Right atrium auricular region (tissue), 2 donors: ENCODE data around the gene SIRT7. TPM values are rescaled to one million over a fixed set of nuclear protein-coding genes. Genes with fewer than 3 reads are reported as not detected.

Source experiments
- DNase-seq: peaks from one replicate; pipeline ENCODE4 v3.0.0-alpha.2; 2019; ENCODE audit warnings: low spot score
- H3K27ac ChIP-seq, 2 donors: fragments of 200-600 bp; sonication (generic); 1 replicate in 1 of 2; 2 replicates in 1 of 2; pipeline ENCODE4 v1.5.1; 2016 to 2019
- H3K27me3 ChIP-seq, 2 donors: fragments of 200-600 bp; sonication (generic); one replicate each; pipeline versions ENCODE4 v1.5.1 to v1.6.0; 2017 to 2019
- H3K36me3 ChIP-seq: fragments of 200-600 bp; sonication (generic); one replicate; pipeline ENCODE4 v1.5.1; 2016
- H3K4me1 ChIP-seq, 2 donors: fragments of 200-600 bp; sonication (generic); one replicate each; pipeline versions ENCODE4 v1.5.1 to v1.6.0; 2017 to 2019
- H3K4me3 ChIP-seq, 2 donors: fragments of 200-600 bp; sonication (generic); 1 replicate in 1 of 2; 2 replicates in 1 of 2; pipeline ENCODE4 v1.5.1; 2017 to 2019; ENCODE audit warnings: mild to moderate bottlenecking in 1 of 2, moderate library complexity in 1 of 2
- H3K9me3 ChIP-seq, 2 donors: fragments of 200-600 bp; sonication (generic); one replicate each; pipeline ENCODE4 v1.5.1; 2019
- CTCF ChIP-seq, 2 donors: fragments of 200-600 bp; sonication (generic); IDR thresholded peaks; one replicate each; pipeline ENCODE4 v1.5.1; 2019; ENCODE audit warnings: antibody characterized with exemption in 2 of 2
- total RNA-seq, 2 donors: library from RNA; depleted of rRNA; stranded (reverse); fragments of >200 nt; gene quantifications; one replicate each; pipeline ENCODE4 v1.1.0, GENCODE V29; 2016

Gene SIRT7
- total RNA-seq, 2 donors from 2014 or later: 2.8 to 4.9 TPM

GRCh38 chr17:81914103-81914850, 3.7 kb downstream of the SIRT7 start:
- Histone ChIP-seq H3K4me1 (peaks cover 0 to 40% of the 10 kb centered on the region in 2 donors), H3K4me3 (no peak overlapping the region), H3K36me3 (peaks cover 27% of the 10 kb centered on the region), H3K9me3 (no peaks in the 10 kb centered on the region), H3K27ac (no peak overlapping the region), H3K27me3 (no peaks in the 10 kb centered on the region)
- TF ChIP-seq CTCF (IDR thresholded peaks at IDR 0.05): no peak
- no peak for DNase-seq

DNA sequence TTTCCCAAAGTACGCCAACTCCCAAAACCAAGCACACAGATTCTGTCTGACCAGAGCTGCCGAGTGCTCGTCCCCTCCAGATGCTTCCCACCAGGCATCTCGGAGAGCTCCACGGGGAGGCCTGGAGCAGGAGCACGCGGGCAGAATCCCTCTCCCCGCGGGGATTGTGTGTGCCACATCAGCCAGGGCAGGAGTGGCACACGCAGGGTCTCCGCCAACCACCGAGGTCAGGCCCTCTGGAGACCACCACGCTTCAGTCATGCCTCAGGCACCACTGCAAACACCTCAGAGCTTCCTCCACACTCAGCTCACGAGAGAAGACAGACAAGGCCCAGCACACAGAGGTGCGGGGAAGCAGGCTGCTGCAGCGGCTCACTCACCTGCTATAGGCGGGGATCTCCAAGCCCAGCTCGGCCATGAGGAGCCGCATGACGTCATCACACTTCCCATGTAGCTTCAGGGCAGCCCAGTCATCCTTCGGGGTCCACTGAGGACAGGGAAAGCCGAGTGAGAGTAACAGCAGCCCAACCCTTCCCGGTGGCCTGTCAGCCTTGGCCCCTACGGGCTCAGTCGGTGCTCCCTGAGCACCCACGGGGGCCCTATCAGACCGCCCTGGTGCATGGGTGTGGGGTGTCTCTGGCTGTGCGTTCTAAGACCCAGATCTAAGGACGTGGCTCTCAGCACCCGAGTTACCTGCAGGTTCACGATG, 4.4 kb downstream of the SIRT7 start:
- H3K4me1 ChIP-seq: peaks cover 0 to 33% of the 10 kb centered on the region in 2 donors
- TF ChIP-seq CTCF (IDR thresholded peaks at IDR 0.05): no peak
- no peaks in the 10 kb centered on the region for H3K27me3 ChIP-seq
- DNase-seq: no peak
- no peak overlapping the region for H3K4me3 ChIP-seq
- no peak overlapping the region for H3K27ac ChIP-seq
- H3K36me3 ChIP-seq: peaks cover 27% of the 10 kb centered on the region
- no peaks in the 10 kb centered on the region for H3K9me3 ChIP-seq

GRCh38 chr17:81912441-81913309, 5.3 kb downstream of the SIRT7 start:
- H3K27me3 ChIP-seq: no peaks in the 10 kb centered on the region
- H3K36me3 ChIP-seq: peaks cover 27% of the 10 kb centered on the region
- no peak for TF ChIP-seq CTCF (IDR thresholded peaks at IDR 0.05)
- H3K27ac ChIP-seq: no peak overlapping the region
- no peak for DNase-seq
- H3K9me3 ChIP-seq: no peaks in the 10 kb centered on the region
- no peak overlapping the region for H3K4me3 ChIP-seq
- peaks cover 0 to 28% of the 10 kb centered on the region in 2 donors for H3K4me1 ChIP-seq

GRCh38 chr17:81911969-81912368, 6.0 kb downstream of the SIRT7 start:
- Histone ChIP-seq H3K27me3 (no peaks in the 10 kb centered on the region), H3K4me1 (peaks cover 0 to 22% of the 10 kb centered on the region in 2 donors), H3K36me3 (peaks cover 27% of the 10 kb centered on the region), H3K27ac (peak overlapping the region in 1 of 2 donors; percentile 65), H3K4me3 (peak overlapping the region in 1 of 2 donors; percentile 26), H3K9me3 (no peaks in the 10 kb centered on the region)
- DNase-seq: no peak
- no peak for TF ChIP-seq CTCF (IDR thresholded peaks at IDR 0.05)

DNA sequence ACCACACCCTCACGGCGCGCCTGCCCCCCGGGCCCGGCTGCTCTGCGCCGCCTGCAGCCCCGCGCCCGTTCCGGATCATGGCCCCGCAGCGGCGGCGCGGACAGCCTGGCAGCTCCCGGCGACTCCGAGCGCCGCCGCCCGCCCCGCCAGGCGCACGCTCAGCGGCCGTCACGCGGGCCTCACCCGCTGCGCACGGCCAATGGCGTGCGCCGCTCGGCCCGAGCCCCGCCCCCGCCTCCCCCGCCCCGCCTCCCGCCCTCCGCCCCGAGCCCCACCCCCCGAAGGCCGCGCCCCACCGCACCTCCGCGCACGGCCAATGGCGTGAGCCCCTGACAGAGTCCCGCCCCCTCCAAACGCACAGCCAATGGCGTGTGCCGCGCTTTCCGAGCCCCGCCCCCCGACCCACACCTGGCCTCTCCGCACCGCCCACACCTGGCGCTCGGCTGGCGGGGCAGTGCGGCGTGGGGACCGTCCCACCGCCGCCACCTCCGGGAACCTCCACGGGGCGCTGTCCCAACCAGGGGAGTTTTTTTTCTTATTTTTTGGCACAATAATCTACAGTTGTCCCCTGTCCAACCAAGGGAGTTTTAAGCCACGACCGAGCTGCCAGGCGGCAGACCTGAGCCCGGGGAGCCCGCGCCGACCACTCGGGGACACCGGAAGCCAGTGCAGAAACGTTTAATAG, 6.6 kb downstream of the SIRT7 start, which contains the start of gene PCYT2:
TSS of gene PCYT2 (minus strand) at position 123 of the 685 bp plus-strand sequence. CDS start at position 79, 44 bp downstream.
- peak; percentile 88 for DNase-seq
- TF ChIP-seq CTCF (IDR thresholded peaks at IDR 0.05): no peak
- no peaks in the 10 kb centered on the region for H3K9me3 ChIP-seq
- H3K27ac ChIP-seq: peak within 1 kb of the TSS; percentile 58 to 65
- H3K4me1 ChIP-seq: peaks cover 0 to 17% of the 10 kb centered on the region in 2 donors
- peak within 1 kb of the TSS; percentile 66 to 79 for H3K4me3 ChIP-seq
- H3K27me3 ChIP-seq: no peaks in the 10 kb centered on the region
- H3K36me3 ChIP-seq: peaks cover 27% of the 10 kb centered on the region
